ENCODE measurements around the gene GPR108.
"Not testable (repeated sequence)": the region's sequence is repeated elsewhere in the genome, so short reads cannot be mapped to it uniquely, and the experiment has no call there.

Gene GPR108

DNA sequence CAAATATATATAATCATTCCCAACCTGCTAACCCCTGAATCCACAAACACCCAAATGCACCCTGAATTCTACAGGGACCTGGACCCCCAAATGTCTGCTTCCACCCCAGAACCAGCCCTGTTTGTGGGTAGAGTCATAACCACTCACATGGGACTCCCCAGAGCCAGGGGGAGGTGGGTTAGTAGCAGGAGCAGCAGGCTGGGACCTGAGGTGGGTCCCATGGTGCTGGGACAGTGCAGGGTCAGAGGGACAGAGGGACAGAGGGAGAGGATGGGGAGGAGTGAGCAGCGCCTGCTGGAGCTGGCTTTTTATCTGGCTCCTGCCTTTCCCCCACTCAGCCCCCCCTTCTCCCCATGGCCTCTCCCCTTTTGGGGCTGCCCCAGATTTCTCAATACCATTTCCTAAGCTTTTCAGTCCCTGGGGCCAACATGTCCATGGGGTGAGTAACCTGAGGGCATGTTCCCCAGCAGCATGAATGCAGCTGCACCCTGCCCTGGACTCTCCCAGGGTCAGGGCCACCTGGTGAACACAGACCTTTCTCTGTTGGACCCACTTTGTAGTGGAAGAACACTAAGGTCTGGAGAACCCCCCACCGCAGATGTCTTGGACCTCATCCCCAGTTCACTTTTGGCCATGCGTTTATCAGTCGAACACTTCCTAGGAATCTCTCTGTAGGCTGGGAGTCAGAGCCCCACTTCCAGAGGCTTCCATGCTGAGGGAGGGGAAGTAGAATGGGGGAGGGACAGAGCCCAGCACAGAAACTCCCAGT lies 16.8 kb downstream of the GPR108 start, which contains the start of gene C3:
Gene C3, minus strand, starts transcription at position 282 of the 769 bp plus-strand sequence. Its CDS starts 61 bp downstream, at position 221.
- DNase-seq (ENCODE audit: low read depth), result no peak

DNA sequence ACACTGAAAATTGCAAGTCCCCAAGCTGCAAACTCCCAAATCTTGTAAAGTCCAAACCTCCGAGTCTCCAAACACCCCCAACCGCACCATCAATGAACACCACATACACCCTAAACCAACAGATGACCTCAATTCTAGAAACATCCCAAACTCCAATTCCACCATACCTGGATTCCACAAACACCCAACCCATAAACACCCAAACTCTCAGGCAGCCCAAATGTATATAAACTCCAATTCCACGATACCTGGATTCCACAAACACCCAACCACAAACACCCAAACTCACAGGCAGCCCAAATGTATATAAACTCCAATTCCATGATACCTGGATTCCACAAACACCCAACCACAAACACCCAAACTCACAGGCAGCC lies 17.4 kb downstream of the GPR108 start:
- DNase-seq (ENCODE audit: low read depth), result no peak

GRCh38 chr19:6719540-6719861 lies 17.9 kb downstream of the GPR108 start:
- no peak for DNase-seq (ENCODE audit: low read depth)

DNA sequence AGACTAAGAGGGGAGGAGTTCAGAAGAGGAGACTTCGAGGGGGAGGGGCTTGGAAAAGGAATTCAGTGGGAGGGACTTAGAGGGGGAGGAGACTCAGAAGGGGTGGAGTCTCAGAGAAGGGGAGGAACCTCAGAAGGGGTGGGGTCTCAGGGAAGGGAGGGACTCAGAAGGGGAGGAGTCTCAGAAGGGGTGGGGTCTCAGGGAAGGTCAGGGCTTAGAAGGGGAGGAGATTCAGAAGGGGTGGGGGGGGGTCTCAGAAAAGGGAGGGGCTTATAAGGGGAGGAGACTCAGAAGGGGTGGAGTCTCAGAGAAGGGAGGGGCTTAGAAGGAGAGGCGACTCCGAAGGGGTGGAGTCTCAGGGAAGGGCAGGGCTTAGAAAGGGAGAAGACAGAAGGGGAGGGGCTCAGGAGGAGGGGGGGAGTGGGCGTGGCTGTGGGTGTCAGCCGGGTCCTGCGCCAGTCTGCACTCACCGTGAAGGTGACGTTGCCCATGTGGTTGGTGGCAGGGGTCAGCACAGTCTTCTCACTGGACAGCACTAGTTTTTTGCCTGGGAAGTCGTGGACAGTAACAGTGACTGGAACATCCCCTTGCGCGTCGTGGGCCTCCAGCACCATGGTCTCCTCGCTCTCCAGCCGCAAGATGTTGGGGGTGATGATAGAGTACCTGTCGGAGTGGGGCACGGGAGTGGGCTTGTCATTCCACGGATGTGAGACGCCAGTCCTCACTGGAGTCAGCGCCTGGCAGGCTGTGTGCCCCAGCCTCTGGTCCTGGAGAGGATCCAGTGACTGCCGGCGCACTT lies 18.4 kb downstream of the GPR108 start:
- peak; percentile 75 for DNase-seq (ENCODE audit: low read depth)

DNA sequence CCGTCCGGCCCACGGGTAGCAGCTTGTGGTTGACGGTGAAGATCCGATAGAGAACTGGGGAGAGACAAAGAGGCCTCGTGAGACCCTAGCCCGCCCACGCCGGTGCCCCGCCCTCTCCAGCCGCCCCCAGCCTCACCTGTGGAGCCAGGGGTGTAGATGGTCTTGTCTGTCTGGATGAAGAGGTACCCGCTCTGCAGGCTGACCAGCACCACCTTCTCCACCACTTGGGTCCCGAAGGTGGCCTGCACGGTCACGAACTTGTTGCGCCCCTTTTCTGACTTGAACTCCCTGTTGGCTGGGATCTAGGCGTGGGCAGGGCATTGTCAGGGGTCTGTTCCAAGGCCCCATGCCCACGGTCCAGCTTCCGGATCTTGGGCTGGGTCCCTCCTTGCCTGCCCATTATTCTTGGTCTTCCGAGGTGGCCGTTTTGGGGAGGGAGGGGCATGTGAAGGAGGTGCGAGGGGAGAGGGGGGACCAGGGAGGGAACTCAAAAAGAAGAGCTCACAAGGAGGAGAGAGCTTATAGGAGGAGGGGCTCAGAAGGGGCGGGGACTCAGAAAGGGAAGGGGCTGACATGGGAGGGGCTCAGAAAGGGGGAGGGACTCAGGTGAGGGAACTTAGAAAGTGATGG lies 19.2 kb downstream of the GPR108 start:
- DNase-seq (ENCODE audit: low read depth), result no peak

DNA sequence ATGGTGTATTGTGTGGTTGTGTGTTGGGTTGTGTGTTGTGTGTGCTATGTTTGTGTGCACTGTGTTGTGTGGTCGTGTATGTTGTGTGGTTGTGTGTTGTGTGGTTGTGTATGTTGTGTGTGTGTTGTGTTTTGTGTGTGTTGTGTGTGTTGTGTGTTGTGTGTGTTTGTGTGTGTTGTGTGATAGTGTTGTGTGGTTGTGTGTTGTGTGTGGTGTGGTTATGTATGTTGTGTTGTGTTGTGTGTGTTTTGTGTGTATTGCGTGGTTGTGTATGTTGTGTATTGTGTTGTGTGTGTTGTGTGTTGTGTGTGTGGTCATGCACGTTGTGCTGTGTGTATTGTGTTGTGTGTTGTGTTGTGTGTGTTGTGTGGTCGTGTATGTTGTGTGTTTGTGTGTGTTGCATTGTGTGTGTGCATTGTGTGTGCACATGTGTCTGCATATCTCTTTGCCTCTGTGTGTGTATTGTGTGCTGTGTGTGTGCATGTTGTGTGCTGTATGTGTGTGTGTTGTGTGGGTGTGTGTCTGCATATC lies 19.9 kb downstream of the GPR108 start:
- DNase-seq (ENCODE audit: low read depth), result no peak

DNA sequence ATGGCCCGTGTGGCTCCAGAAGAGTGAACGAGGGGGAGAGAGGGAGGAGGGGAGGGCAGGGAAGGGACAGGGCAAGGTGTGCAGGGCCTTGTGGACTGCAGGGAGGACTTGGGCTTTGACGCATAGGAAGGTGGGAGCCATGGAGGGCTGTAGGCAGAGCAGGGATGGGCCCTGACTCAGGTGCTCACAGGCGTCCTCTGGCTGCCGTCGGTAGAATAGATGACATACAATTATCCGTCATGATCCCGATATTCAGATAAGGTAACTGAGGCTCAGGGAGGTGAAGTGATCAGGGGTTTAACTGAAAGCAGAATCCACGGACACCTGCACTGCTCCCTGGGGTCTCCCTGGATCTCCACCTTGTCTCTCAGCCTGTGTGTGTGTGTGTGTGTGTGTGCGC lies 20.3 kb downstream of the GPR108 start:
- no peak for DNase-seq (ENCODE audit: low read depth)

DNA sequence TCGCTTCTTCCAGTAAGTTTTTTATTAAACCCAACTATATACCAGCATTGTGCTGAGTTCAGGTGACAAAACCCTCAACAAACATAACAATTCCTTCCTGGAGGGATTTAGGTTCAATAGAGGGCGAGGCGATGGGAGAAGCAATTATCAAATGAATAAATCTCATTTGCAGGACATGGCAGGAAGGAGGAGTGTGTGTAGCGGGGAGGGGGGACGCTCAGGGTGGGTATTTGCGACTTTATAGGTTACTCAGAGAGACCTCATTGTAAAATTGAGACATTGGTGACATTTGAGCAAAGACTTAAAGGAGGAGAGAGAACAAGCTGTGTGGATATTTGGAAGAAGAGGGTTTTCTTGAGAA lies 20.8 kb downstream of the GPR108 start:
- DNase-seq (ENCODE audit: low read depth), result no peak

DNA sequence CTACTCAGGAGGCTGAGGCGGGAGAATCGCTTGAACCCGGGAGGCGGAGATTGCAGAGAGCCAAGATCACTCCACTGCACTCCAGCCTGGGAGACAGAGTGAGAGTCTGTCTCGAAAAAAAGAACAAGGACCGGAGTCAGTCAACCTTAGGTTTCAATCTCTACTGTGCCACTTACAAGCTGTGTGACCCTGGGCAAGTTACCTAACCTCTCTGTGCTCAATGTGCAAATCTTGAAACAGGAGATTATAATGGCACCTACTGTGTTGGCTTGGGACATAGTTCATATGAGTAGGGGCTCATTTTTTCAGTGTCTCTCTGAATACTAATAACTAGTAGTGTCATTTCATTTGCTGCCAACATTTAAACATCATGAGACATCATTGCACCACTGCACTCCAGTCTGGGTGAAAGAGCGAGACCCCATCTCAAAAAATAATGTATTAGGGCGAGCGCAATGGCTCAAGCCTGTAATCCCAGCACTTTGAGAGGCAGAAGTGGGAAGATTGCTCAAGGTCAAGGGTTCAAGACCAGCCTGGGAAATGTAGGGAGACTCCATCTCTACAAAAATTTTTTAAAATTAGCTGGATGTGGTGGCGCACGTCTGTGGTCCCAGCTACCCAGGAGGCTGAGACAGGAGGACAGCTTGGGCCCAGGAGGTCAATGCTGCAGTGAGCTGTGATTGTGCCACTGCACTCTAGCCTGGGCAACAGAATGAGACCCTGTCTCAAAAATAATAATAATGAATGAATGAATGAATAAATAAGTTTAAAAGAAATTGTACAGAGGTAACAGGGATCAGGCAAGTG lies 22.4 kb downstream of the GPR108 start:
- no peak for DNase-seq (ENCODE audit: low read depth)

GRCh38 chr19:6713773-6714692 lies 23.3 kb downstream of the GPR108 start:
- no peak for DNase-seq (ENCODE audit: low read depth)

DNA sequence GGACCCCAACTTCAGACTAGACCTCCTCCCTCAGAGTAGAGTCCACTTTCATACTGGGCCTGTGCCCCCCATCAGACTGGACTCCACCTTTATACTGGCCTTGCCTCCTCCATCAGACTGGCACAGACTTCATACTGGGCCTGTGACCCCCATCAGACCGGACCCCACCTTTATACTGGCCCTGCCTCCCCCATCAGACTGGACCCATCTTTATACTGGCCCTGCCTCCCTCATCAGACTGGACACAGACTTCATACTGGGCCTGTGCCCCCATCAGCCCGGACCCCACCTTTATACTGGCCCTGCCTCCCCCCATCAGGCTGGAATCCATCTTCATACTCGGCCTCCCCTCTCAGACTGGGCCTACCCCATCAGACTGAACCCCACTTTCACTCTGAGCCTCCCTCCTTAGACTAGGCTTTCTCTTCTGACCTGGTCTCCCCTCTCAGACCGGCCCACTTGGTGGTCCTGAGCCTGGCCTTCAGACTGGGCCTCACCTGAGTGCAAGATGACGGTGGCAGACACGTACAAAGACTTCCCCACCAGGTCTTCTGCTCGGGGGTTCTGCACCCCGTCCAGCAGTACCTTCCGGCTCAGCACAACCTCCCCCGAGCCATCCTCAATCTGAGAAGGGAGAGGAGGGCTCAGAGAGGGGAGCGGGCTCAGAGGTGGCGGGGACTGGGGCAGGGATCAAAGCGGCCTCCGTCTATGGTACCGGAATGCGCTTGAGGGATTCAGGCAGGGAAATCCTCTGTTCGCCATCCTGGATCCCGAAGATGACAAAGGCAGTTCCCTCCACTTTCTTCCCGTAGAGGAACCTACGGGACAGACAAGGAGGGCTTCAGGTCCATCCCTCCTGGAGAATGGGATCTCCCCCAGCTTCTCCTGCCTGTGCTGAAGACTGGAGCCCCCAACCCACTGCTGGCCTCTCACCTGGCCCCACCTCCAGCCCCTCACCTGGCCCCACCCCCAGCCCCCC lies 24.4 kb downstream of the GPR108 start:
- no peak for DNase-seq (ENCODE audit: low read depth)

- DNase-seq (ENCODE audit: low read depth), result no peak
Observed at GRCh38 chr19:6712231-6712630, 25.1 kb downstream of the GPR108 start.

GRCh38 chr19:6711605-6712004 lies 25.8 kb downstream of the GPR108 start:
- no peak for DNase-seq (ENCODE audit: low read depth)

DNA sequence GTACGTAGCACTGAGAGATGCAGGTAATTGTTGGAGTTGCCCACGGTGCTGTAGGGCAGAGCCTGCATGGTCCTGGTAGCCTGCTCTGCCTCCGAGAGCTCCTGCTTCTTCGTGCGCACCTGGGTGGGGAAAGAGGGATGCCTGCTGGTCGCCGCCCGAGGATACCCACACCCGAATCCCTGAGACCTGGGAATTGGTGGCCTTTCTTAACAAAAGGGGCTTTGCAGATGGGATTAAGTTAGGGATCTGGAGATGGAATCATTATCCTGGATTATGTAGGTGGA lies 26.4 kb downstream of the GPR108 start:
- no peak for DNase-seq (ENCODE audit: low read depth)

GRCh38 chr19:6710273-6711077 lies 26.9 kb downstream of the GPR108 start:
- DNase-seq (ENCODE audit: low read depth), result no peak

- no peak for DNase-seq (ENCODE audit: low read depth)
Observed at GRCh38 chr19:6709549-6709948, 27.8 kb downstream of the GPR108 start.

DNA sequence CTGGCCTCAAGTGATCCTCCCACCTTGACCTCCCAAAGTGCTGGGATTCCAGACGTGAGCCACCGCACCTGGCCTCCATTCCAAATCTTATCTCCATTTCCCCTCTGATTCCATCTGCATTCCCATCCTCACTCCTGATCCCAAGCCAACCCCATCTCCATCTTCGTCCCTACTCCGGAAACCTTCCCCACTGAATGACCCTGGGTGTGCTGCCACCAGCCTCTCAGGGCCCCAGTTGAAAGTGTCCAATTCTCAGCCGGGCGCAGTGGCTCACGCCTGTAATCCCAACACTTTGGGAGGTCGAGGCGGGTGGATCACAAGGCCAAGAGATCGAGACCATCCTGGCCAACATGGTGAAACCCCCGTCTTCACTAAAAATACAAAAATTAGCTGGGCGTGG lies 28.5 kb downstream of the GPR108 start:
- DNase-seq (ENCODE audit: low read depth), result not testable (repeated sequence)

GRCh38 chr19:6708346-6708745 lies 29.0 kb downstream of the GPR108 start:
- no peak for DNase-seq (ENCODE audit: low read depth)

DNA sequence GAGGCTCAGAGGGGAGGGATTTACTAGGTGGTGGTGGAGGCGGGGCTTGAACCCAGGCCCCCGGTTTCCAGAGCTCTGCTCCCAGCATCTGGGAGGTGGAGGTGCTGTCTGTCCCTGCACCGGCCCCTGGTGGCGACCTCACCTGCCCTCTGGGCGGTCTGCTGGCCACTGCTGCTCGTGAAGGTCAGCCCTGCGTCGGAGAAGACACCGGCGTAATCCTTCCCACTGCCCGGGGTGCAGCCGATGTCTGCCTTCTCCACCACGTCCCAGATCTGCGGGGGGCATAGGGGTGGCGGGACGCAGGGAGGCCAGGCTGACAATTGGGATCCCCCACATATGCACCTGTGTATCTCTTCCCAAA lies 29.7 kb downstream of the GPR108 start:
- no peak for DNase-seq (ENCODE audit: low read depth)

Data from CMK (cell line).